SH-SY5Y (cell line): Measurements from ENCODE around the gene CMBL.

Source experiments
- GATA2 ChIP-seq: IDR thresholded peaks from 2 replicates; pipeline ENCODE4 v1.6.1; 2011; ENCODE audit warnings: mild to moderate bottlenecking, low read depth, low read length
- GATA3 ChIP-seq: IDR thresholded peaks from 2 replicates; pipeline ENCODE4 v1.6.1; 2011; ENCODE audit warnings: low read depth, mild to moderate bottlenecking, low read length, moderate library complexity

GRCh38 chr5:10304932-10305331 is 2.8 kb downstream of the CMBL start:
- no peak for TF ChIP-seq GATA2
- no peak for TF ChIP-seq GATA3
